COR-L47 (cell line): ENCODE data around the gene RPS13.
"Not testable (repeated sequence)": the region's sequence is repeated elsewhere in the genome, so short reads cannot be mapped to it uniquely, and the experiment has no call there.

Experiments
- DNase-seq: peaks from one replicate; lab custom pipeline; 2025; lab: John Stamatoyannopoulos, UW

The RPS13 gene

DNA sequence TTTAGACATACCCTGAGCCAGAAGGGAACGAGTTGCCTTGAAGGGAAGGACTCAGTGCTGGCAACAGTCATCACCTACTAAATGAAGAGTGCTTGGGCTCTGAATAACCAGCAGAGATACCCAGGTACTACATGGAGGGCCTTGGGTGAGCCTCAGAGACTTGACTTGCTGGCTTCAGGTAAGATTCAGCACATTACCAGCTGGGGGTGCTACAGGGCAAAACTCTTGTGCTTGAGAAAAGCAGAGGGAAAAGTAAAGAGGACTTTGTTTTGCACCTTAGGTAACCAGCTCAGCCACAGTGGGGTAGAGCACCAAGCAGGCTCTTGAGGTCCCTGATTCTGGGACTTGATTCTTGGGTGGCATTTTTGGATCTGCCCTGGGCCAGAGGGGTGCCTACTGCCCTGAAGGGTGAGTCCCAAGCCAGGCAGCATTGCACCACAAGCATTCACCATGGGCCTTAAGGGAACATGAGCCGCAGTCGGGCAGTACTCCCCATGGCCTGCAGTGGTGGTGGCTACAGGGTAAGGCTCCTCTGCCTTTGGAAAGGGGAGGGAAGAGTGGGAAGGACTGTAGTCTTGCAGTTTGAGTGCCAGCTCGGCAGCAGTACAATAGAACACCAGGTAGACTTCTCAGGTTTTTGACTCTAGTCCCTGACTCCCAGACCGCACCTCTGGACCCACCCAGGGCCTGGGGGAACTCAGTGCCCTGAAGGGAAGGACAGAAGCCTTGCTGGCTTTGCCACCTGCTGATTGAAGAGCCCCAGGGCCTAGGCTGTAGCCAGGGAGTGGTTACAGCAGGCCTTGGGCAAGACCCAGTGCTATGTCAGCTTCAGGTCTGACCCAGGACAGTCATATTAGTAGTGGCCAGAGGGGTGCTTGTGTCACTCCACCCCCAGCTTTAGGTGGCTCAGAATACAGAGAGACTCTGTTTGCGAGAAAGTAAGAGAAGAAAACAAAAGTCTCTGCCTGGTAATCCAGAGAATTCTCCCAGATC, 40.5 kb downstream of the RPS13 start:
- DNase-seq: no peak

- not testable (repeated sequence) for DNase-seq
Measured at GRCh38 chr11:17034027-17034426, 43.4 kb downstream of the RPS13 start.

- DNase-seq: no peak
Measured at GRCh38 chr11:17026487-17027082, 50.9 kb downstream of the RPS13 start.

- DNase-seq: no peak
Measured at GRCh38 chr11:17024924-17025323, 52.5 kb downstream of the RPS13 start.
